DND-41 (cell line): ENCODE results near the gene CLDN10.

Source experiments
- ATAC-seq: fragments of 200-7000 bp; cut with Tn5 transposase; 3 replicates; pipeline ENCODE4 v1.9.1; 2021; ENCODE audit warnings: low read depth; ENCODE audit not compliant: insufficient read depth
- DNase-seq: peaks from one replicate; pipeline ENCODE4 v3.0.0-alpha.2; 2020
- H2AFZ ChIP-seq: 2 replicates; pipeline ENCODE4 v1.6.0; 2012; ENCODE audit warnings: low read depth, low read length
- H3K27ac ChIP-seq: 2 replicates; pipeline ENCODE4 v1.5.1; 2012; ENCODE audit warnings: low read length, inconsistent platforms
- H3K27me3 ChIP-seq: fragments of 200-600 bp; sonication (generic); 2 replicates; pipeline ENCODE4 v1.6.0; 2012; ENCODE audit warnings: low read length, mild to moderate bottlenecking, inconsistent platforms; ENCODE audit not compliant: insufficient read depth, poor library complexity
- H3K36me3 ChIP-seq: 2 replicates; pipeline ENCODE4 v1.5.1; 2012; ENCODE audit warnings: low read length, inconsistent platforms; ENCODE audit not compliant: insufficient read depth
- H3K4me1 ChIP-seq: 2 replicates; pipeline ENCODE4 v1.5.1; 2012; ENCODE audit warnings: mild to moderate bottlenecking, low read length; ENCODE audit not compliant: insufficient read depth
- H3K4me2 ChIP-seq: 2 replicates; pipeline ENCODE4 v1.6.0; 2012; ENCODE audit warnings: mild to moderate bottlenecking, moderate library complexity, low read length, inconsistent platforms; ENCODE audit not compliant: insufficient read depth
- H3K4me3 ChIP-seq, 2 experiments: fragments of 200-600 bp in 1 of 2; shearing (Covaris generic) in 1 of 2; 2 replicates each; pipeline ENCODE4 v1.5.1; 2012 to 2016; ENCODE audit warnings: inconsistent platforms in 2 of 2, low read length in 2 of 2, mild to moderate bottlenecking in 2 of 2, low read depth in 1 of 2, moderate library complexity in 1 of 2
- H3K79me2 ChIP-seq: 2 replicates; pipeline ENCODE4 v1.6.0; 2012; ENCODE audit warnings: low read length, inconsistent platforms; ENCODE audit not compliant: insufficient read depth
- H3K9ac ChIP-seq: 2 replicates; pipeline ENCODE4 v1.6.0; 2012; ENCODE audit warnings: low read depth, mild to moderate bottlenecking, inconsistent platforms, low read length, moderate library complexity
- H3K9me3 ChIP-seq: 2 replicates; pipeline ENCODE4 v1.5.1; 2012; ENCODE audit warnings: low read length, moderate library complexity, mild to moderate bottlenecking, inconsistent platforms; ENCODE audit not compliant: insufficient read depth, severe bottlenecking
- H4K20me1 ChIP-seq: 2 replicates; pipeline ENCODE4 v1.6.0; 2012; ENCODE audit warnings: low read length; ENCODE audit not compliant: insufficient read depth
- CTCF ChIP-seq: IDR thresholded peaks from 2 replicates; pipeline ENCODE4 v1.5.1; 2012; ENCODE audit warnings: borderline replicate concordance, low read length, moderate library complexity, mild to moderate bottlenecking; ENCODE audit not compliant: poor library complexity, severe bottlenecking; ENCODE audit errors: extremely low read depth
- EZH2 ChIP-seq: IDR thresholded peaks from 3 replicates; pipeline ENCODE4 v1.6.1; 2012; ENCODE audit warnings: borderline replicate concordance, low read depth, mild to moderate bottlenecking, moderate library complexity, low read length, inconsistent platforms; ENCODE audit not compliant: severe bottlenecking

The CLDN10 gene

GRCh38 chr13:95579303-95579702, 26.8 kb downstream of the CLDN10 start:
- Histone ChIP-seq H4K20me1 (no peaks in the 10 kb centered on the region), H3K4me1 (no peaks in the 10 kb centered on the region), H3K4me3 (no peak overlapping the region), H3K79me2 (no peaks in the 10 kb centered on the region), H2AFZ (no peak overlapping the region), H3K9ac (no peak overlapping the region), H3K36me3 (no peaks in the 10 kb centered on the region), H3K9me3 (no peaks in the 10 kb centered on the region), H3K27me3 (no peaks in the 10 kb centered on the region), H3K4me2 (no peak overlapping the region), H3K27ac (no peak overlapping the region)
- DNase-seq (no peak), ATAC-seq (no peak)
- TF ChIP-seq EZH2: no peak
- TF ChIP-seq CTCF: no peak

GRCh38 chr13:95585867-95586266, 33.3 kb downstream of the CLDN10 start:
- ATAC-seq (no peak), DNase-seq (no peak)
- Histone ChIP-seq H3K79me2 (no peaks in the 10 kb centered on the region), H3K27ac (no peak overlapping the region), H3K4me3 (no peak overlapping the region), H4K20me1 (no peaks in the 10 kb centered on the region), H3K27me3 (peaks cover 3% of the 10 kb centered on the region), H3K9me3 (no peaks in the 10 kb centered on the region), H3K36me3 (no peaks in the 10 kb centered on the region), H3K4me2 (no peak overlapping the region), H2AFZ (no peak overlapping the region), H3K9ac (no peak overlapping the region), H3K4me1 (no peaks in the 10 kb centered on the region)
- TF ChIP-seq CTCF (no peak), EZH2 (no peak)

GRCh38 chr13:95588134-95588533, 35.6 kb downstream of the CLDN10 start:
- no peaks in the 10 kb centered on the region for H3K79me2 ChIP-seq
- DNase-seq: no peak
- H3K9ac ChIP-seq: no peak overlapping the region
- H3K9me3 ChIP-seq: no peaks in the 10 kb centered on the region
- H3K4me3 ChIP-seq: no peak overlapping the region
- H3K27ac ChIP-seq: no peak overlapping the region
- H2AFZ ChIP-seq: no peak overlapping the region
- no peaks in the 10 kb centered on the region for H3K4me1 ChIP-seq
- no peak overlapping the region for H3K4me2 ChIP-seq
- TF ChIP-seq EZH2: no peak
- no peak for TF ChIP-seq CTCF
- H4K20me1 ChIP-seq: no peaks in the 10 kb centered on the region
- ATAC-seq: no peak
- H3K27me3 ChIP-seq: peaks cover 3% of the 10 kb centered on the region
- H3K36me3 ChIP-seq: no peaks in the 10 kb centered on the region

GRCh38 chr13:95588721-95589120, 36.2 kb downstream of the CLDN10 start:
- Histone ChIP-seq H3K36me3 (no peaks in the 10 kb centered on the region), H3K27ac (no peak overlapping the region), H4K20me1 (no peaks in the 10 kb centered on the region), H3K27me3 (peaks cover 3% of the 10 kb centered on the region), H2AFZ (no peak overlapping the region), H3K4me1 (no peaks in the 10 kb centered on the region), H3K9me3 (no peaks in the 10 kb centered on the region), H3K79me2 (no peaks in the 10 kb centered on the region), H3K4me3 (no peak overlapping the region), H3K9ac (no peak overlapping the region), H3K4me2 (no peak overlapping the region)
- no peak for TF ChIP-seq EZH2
- no peak for TF ChIP-seq CTCF
- ATAC-seq (no peak), DNase-seq (no peak)
